Thyroid gland (tissue), 4 donors: ENCODE data around the gene CTXN3. TPM values are rescaled to one million over a fixed set of nuclear protein-coding genes. Genes with fewer than 3 reads are reported as not detected.

ENCODE experiments used
- DNase-seq, 2 donors: peaks; one replicate each; pipeline ENCODE4 v3.0.0-alpha.2; 2019
- H3K27ac ChIP-seq, 3 donors: fragments of 200-600 bp; sonication (generic); 1 replicate in 2 of 3; 2 replicates in 1 of 3; pipeline ENCODE4 v1.5.1; 2016 to 2019; ENCODE audit warnings: mild to moderate bottlenecking in 1 of 3, moderate library complexity in 1 of 3
- H3K27me3 ChIP-seq: fragments of 200-600 bp; sonication (generic); one replicate; pipeline ENCODE4 v1.5.1; 2019
- H3K36me3 ChIP-seq, 2 donors: fragments of 200-600 bp; sonication (generic); one replicate each; pipeline ENCODE4 v1.5.1; 2016 to 2019
- H3K4me1 ChIP-seq, 2 donors: fragments of 200-600 bp; sonication (generic); one replicate each; pipeline ENCODE4 v1.5.1; 2017 to 2019
- H3K4me3 ChIP-seq, 3 donors: fragments of 200-600 bp; sonication (generic); replicated peaks in 1 of 3; 1 replicate in 2 of 3; 2 replicates in 1 of 3; pipeline ENCODE4 v1.5.1; 2016; ENCODE audit warnings: mild to moderate bottlenecking in 1 of 3
- H3K9me3 ChIP-seq: fragments of 200-600 bp; sonication (generic); one replicate; pipeline ENCODE4 v1.5.1; 2017
- POLR2A ChIP-seq, 2 donors: fragments of 450-650 bp; IDR thresholded peaks; one replicate each; pipeline ENCODE4 v1.6.1; 2017; ENCODE audit warnings: antibody characterized with exemption in 2 of 2, mild to moderate bottlenecking in 2 of 2, moderate library complexity in 1 of 2
- WGBS, 2 donors: methylation state at CpG; one replicate each; pipeline ENCODE4 v1.1.5; 2017; 5-methylcytosine and 5-hydroxymethylcytosine counted together
- intact Hi-C: fragments of 100-400 bp; cut with DNase I; formaldehyde crosslinking; loops from one replicate; pipeline ENCODE4 v1.15.1; 2023
- total RNA-seq, 4 donors: library from RNA; depleted of rRNA; stranded (reverse); fragments of >200 nt; gene quantifications; one replicate each; pipeline ENCODE4 v1.2.3, GENCODE V29; 2016
- TF ChIP-seq, protein P1 (sequence below), 6 experiments: fragments of 200-600 bp in 3 of 6; fragments of 450-650 bp in 3 of 6; sonication (generic) in 3 of 6; IDR thresholded peaks; one replicate each; pipeline ENCODE4 v1.5.1; 2016 to 2019; ENCODE audit warnings: antibody characterized with exemption in 6 of 6, mild to moderate bottlenecking in 2 of 6, inconsistent platforms in 1 of 6, moderate library complexity in 1 of 6

Gene CTXN3
- total RNA-seq: not detected

GRCh38 chr5:127649018-127649439 is at the start of gene CTXN3:
Gene CTXN3 (plus strand): TSS chr5:127649082. CDS start chr5:127657522, 8,440 bp downstream.
- H3K27ac ChIP-seq: no peak within 1 kb of the TSS
- no peaks in the 10 kb centered on the region for H3K27me3 ChIP-seq
- DNase-seq: peak in 1 of 2 donors; percentile 5
- H3K4me1 ChIP-seq: peaks cover 0 to 8% of the 10 kb centered on the region in 2 donors
- H3K9me3 ChIP-seq: no peaks in the 10 kb centered on the region
- TF ChIP-seq, protein P1, sequence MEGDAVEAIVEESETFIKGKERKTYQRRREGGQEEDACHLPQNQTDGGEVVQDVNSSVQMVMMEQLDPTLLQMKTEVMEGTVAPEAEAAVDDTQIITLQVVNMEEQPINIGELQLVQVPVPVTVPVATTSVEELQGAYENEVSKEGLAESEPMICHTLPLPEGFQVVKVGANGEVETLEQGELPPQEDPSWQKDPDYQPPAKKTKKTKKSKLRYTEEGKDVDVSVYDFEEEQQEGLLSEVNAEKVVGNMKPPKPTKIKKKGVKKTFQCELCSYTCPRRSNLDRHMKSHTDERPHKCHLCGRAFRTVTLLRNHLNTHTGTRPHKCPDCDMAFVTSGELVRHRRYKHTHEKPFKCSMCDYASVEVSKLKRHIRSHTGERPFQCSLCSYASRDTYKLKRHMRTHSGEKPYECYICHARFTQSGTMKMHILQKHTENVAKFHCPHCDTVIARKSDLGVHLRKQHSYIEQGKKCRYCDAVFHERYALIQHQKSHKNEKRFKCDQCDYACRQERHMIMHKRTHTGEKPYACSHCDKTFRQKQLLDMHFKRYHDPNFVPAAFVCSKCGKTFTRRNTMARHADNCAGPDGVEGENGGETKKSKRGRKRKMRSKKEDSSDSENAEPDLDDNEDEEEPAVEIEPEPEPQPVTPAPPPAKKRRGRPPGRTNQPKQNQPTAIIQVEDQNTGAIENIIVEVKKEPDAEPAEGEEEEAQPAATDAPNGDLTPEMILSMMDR (IDR thresholded peaks at IDR 0.05): no peak
- no peak for TF ChIP-seq POLR2A (IDR thresholded peaks at IDR 0.05)
- H3K4me3 ChIP-seq: no peak within 1 kb of the TSS
- 30 to 33% methylated on average over 7 of the region's 7 CpGs for WGBS, 2 donors
- no peaks in the 10 kb centered on the region for H3K36me3 ChIP-seq
- intact Hi-C loops: no loop called here

- Histone ChIP-seq H3K9me3 (no peaks in the 10 kb centered on the region), H3K4me3 (no peak overlapping the region), H3K27me3 (no peaks in the 10 kb centered on the region), H3K4me1 (peaks cover 12 to 13% of the 10 kb centered on the region in 2 donors), H3K36me3 (no peaks in the 10 kb centered on the region), H3K27ac (peak overlapping the region; percentile 27 to 54 (median 42))
- WGBS, 2 donors: 27 to 39% methylated on average over 3 of the region's 3 CpGs
- DNase-seq: peak; percentile 20 to 42
- intact Hi-C loops: no loop called here
- TF ChIP-seq POLR2A (IDR thresholded peaks at IDR 0.05): no peak
- TF ChIP-seq, protein P1 (IDR thresholded peaks at IDR 0.05): no peak
These were observed 49.6 kb upstream of the CTXN3 start for GRCh38 chr5:127599320-127599719.

GRCh38 chr5:127599847-127600246 is 49.0 kb upstream of the CTXN3 start:
- 48 to 50% methylated on average over 4 of the region's 4 CpGs for WGBS, 2 donors
- TF ChIP-seq, protein P1 (IDR thresholded peaks at IDR 0.05): no peak
- no peak for TF ChIP-seq POLR2A (IDR thresholded peaks at IDR 0.05)
- intact Hi-C loops: no loop called here
- H3K36me3 ChIP-seq: no peaks in the 10 kb centered on the region
- no peak overlapping the region for H3K4me3 ChIP-seq
- H3K4me1 ChIP-seq: peaks cover 12 to 13% of the 10 kb centered on the region in 2 donors
- H3K27ac ChIP-seq: peak overlapping the region in 2 of 3 donors; percentile 42 to 54
- H3K9me3 ChIP-seq: no peaks in the 10 kb centered on the region
- DNase-seq: peak; percentile 51 to 69
- no peaks in the 10 kb centered on the region for H3K27me3 ChIP-seq

DNA sequence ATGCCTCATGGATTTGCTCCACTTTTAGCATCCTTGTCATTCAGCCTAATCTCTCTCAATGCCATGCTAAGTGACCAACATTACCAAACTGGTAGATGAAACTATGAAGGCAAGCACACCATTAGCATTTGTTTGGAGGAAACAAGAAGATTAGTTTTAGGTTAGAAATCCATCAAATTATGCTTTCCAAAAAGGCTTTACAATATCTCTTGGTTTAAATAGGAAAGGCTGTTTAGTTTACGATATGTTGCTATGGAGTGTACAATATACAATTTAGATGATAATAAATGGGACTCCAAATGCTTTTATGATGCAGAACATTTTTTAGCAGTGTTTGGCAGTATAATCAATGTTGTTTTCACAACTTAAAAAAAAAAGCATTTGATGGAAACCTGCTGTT is 47.8 kb upstream of the CTXN3 start:
- 89 to 95% methylated on average over 1 of the region's 1 CpG for WGBS, 2 donors

DNA sequence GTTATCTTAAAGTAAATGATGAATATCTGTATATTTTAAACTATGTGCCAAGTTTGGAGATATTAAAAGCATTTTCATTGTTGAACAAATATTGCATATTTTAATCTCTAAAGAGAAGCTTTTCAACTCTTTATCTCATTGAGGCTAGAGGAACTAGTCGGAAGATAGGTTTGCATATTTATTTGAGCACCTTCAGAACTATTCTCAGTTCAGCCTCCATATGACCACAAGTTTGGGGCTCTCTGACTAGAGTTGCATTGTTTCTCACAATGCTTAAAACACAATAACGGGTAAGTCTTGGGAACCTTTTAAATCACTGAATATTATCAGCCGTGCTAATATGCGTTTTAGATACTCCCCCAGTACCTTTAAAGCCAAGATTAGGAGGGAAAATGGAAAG is 47.3 kb upstream of the CTXN3 start:
- no peak overlapping the region for H3K27ac ChIP-seq
- no peak for TF ChIP-seq POLR2A (IDR thresholded peaks at IDR 0.05)
- TF ChIP-seq, protein P1 (IDR thresholded peaks at IDR 0.05): no peak
- no peaks in the 10 kb centered on the region for H3K27me3 ChIP-seq
- no peak for DNase-seq
- no peaks in the 10 kb centered on the region for H3K36me3 ChIP-seq
- no peaks in the 10 kb centered on the region for H3K9me3 ChIP-seq
- WGBS, 2 donors: 92 to 93% methylated on average over 4 of the region's 4 CpGs
- H3K4me1 ChIP-seq: peaks cover 12 to 13% of the 10 kb centered on the region in 2 donors
- no peak overlapping the region for H3K4me3 ChIP-seq
- intact Hi-C loops: no loop called here

More for the DNA sequence above, 47.8 kb upstream of the CTXN3 start:
- Histone ChIP-seq H3K4me1 (peaks cover 12 to 13% of the 10 kb centered on the region in 2 donors), H3K27ac (no peak overlapping the region), H3K4me3 (no peak overlapping the region), H3K36me3 (no peaks in the 10 kb centered on the region), H3K9me3 (no peaks in the 10 kb centered on the region), H3K27me3 (no peaks in the 10 kb centered on the region)
- intact Hi-C loops: no loop called here
- DNase-seq: no peak
- TF ChIP-seq, protein P1 (IDR thresholded peaks at IDR 0.05): no peak
- no peak for TF ChIP-seq POLR2A (IDR thresholded peaks at IDR 0.05)
